Thyroid gland (tissue), 4 donors: ENCODE results near the gene ATP6V1C2.

ENCODE experiments used
- CTCF ChIP-seq, 6 experiments: fragments of 200-600 bp in 3 of 6; fragments of 450-650 bp in 3 of 6; sonication (generic) in 3 of 6; IDR thresholded peaks; one replicate each; pipeline ENCODE4 v1.5.1; 2016 to 2019; ENCODE audit warnings: antibody characterized with exemption in 6 of 6, mild to moderate bottlenecking in 2 of 6, inconsistent platforms in 1 of 6, moderate library complexity in 1 of 6
- POLR2A ChIP-seq, 2 donors: fragments of 450-650 bp; IDR thresholded peaks; one replicate each; pipeline ENCODE4 v1.6.1; 2017; ENCODE audit warnings: antibody characterized with exemption in 2 of 2, mild to moderate bottlenecking in 2 of 2, moderate library complexity in 1 of 2

DNA sequence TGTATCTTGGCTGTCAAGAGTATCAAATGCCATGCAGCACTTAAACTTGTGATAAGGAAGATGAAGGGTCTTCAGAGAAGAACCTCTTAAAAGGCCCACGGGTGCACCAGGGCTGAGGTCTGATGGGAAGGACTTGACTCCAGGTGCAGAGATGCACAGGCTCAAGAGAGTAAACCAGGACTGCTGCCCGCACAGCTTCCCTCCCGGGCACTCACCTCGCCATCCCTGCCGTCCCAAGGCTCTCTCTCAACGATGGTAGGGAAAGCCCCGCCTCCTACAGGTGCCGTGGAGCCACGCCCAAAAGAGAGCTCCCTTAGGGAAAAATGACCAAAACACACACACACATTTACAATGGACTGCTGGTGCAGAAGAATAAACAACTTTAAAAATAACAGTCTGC lies 63.3 kb downstream of the ATP6V1C2 start:
- TF ChIP-seq CTCF (IDR thresholded peaks at IDR 0.05) (no peak), POLR2A (IDR thresholded peaks at IDR 0.05) (no peak)
